Measurements from ENCODE around the gene ZNF512B.
"Not testable (repeated sequence)": the region's sequence is repeated elsewhere in the genome, so short reads cannot be mapped to it uniquely, and the experiment has no call there.

Gene ZNF512B

GRCh38 chr20:63930971-63931553 lies 38.7 kb downstream of the ZNF512B start:
- no peak overlapping the region for H3K4me3 ChIP-seq (ENCODE audit: low read length)
- no peak for DNase-seq (ENCODE audit: low read depth)
- TF ChIP-seq CTCF (conservative IDR thresholded peaks at IDR 0.05; ENCODE audit: low read length) = no peak

DNA sequence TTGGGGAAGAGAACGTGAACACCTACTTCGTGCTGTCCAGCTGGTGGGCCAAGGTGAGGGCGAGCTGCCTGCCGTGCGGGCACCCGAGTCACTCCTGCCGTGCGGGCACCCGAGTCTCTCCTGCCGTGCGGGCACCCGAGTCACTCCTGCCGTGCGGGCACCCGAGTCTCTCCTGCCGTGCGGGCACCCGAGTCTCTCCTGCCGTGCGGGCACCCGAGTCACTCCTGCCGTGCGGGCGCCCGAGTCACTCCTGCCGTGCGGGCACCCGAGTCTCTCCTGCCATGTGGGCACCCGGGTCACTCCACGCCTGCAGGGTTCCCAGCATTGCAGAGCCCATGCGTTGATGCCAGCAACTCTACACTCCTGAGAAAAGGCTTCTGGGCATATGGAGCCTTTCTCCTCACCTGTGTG lies 40.3 kb downstream of the ZNF512B start:
- not testable (repeated sequence) for H3K4me3 ChIP-seq (ENCODE audit: low read length); DNase-seq (ENCODE audit: low read depth)

GRCh38 chr20:63929071-63929470 lies 40.7 kb downstream of the ZNF512B start:
- no peak for TF ChIP-seq CTCF (conservative IDR thresholded peaks at IDR 0.05; ENCODE audit: low read length)
- no peak for DNase-seq (ENCODE audit: low read depth)
- no peak overlapping the region for H3K4me3 ChIP-seq (ENCODE audit: low read length)

DNA sequence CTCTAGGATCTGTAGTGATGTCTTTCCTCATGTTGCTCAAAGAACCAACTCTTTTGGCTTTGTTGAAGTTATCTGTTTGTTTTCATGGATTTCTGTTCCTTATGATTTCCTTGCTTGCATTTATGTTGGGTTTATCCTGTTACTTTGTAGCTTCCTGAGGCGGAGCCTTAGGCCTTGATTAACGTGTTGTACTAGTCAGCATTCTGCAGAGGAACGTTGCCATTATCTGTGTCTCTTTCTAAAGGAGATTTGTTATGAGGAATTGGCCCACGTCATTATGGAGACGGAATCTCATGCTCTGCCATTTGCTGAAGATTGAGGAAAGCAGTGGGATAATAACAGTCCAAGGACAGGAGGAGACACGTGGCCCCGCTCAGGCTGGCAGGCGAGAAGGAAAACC lies 43.4 kb downstream of the ZNF512B start:
- no peak overlapping the region for H3K4me3 ChIP-seq (ENCODE audit: low read length)
- DNase-seq (ENCODE audit: low read depth) = no peak
- no peak for TF ChIP-seq CTCF (conservative IDR thresholded peaks at IDR 0.05; ENCODE audit: low read length)

DNA sequence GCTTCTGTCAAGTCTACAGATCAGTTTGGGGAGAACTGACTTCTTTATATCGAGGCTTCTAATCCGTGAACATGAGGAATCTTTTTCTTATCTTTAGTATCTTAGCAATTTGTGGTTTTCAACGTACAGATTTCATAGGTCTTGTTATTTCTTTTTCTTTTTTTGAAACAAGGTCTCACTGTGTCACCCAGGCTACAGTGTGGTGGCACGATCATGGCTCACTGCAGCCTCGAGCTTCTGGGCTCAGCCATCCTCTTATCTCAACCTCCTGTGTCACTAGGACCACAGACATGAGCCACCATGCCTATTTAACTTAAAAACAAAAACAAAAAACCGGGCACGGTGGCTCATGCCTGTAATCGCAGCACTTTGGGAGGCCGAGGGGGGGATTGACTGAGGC lies 45.5 kb downstream of the ZNF512B start:
- no peak overlapping the region for H3K4me3 ChIP-seq (ENCODE audit: low read length)
- DNase-seq (ENCODE audit: low read depth) = no peak
- TF ChIP-seq CTCF (conservative IDR thresholded peaks at IDR 0.05; ENCODE audit: low read length) = no peak

DNA sequence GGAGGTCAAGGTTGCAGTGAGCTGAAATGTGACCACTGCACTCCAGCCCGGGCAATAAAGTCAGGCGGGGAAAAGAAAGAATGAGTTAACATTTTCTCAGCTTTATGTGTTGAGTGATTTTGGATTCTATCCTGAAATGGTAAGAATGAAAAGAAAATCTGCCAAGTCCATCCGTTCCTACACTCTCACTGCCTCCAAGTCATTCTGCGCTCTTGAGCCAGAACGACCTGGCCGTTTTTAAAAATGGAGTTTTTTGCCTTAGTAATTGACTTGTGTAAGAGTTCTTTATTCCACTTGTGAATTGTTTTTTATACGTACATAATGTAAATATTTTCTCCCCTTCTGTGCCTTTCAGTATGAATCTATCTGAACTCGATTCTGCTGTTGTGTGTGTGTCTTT lies 46.1 kb downstream of the ZNF512B start:
- DNase-seq (ENCODE audit: low read depth) = no peak
- no peak overlapping the region for H3K4me3 ChIP-seq (ENCODE audit: low read length)
- TF ChIP-seq CTCF (conservative IDR thresholded peaks at IDR 0.05; ENCODE audit: low read length) = no peak

GRCh38 chr20:63920226-63920625 lies 49.5 kb downstream of the ZNF512B start:
- H3K4me3 ChIP-seq (ENCODE audit: low read length) = no peak overlapping the region
- no peak for TF ChIP-seq CTCF (conservative IDR thresholded peaks at IDR 0.05; ENCODE audit: low read length)
- DNase-seq (ENCODE audit: low read depth) = no peak

GRCh38 chr20:63919130-63919529 lies 50.6 kb downstream of the ZNF512B start:
- TF ChIP-seq CTCF (conservative IDR thresholded peaks at IDR 0.05; ENCODE audit: low read length) = no peak
- DNase-seq (ENCODE audit: low read depth) = no peak
- no peak overlapping the region for H3K4me3 ChIP-seq (ENCODE audit: low read length)

All from AG10803 (cell line).